Peyer's patch (tissue), 4 donors: ENCODE data around the gene FOXI2. TPM values are rescaled to one million over a fixed set of nuclear protein-coding genes. Genes with fewer than 3 reads are reported as not detected.
A peak's percentile ranks its signal among the peaks of the same experiment; 100 is the strongest.

Source experiments
- DNase-seq, 3 donors: peaks; one replicate each; pipeline ENCODE4 v3.0.0-alpha.2; 2017 to 2019
- H3K27ac ChIP-seq, 4 donors: fragments of 200-600 bp; sonication (generic); one replicate each; pipeline ENCODE4 v1.5.1; 2016 to 2019
- H3K27me3 ChIP-seq, 2 donors: fragments of 200-600 bp; sonication (generic); one replicate each; pipeline ENCODE4 v1.5.1; 2019
- H3K36me3 ChIP-seq, 3 donors: fragments of 200-600 bp; sonication (generic); one replicate each; pipeline ENCODE4 v1.5.1; 2016 to 2019
- H3K4me1 ChIP-seq, 4 donors: fragments of 200-600 bp; sonication (generic); one replicate each; pipeline ENCODE4 v1.5.1; 2016 to 2019
- H3K4me3 ChIP-seq, 4 donors: fragments of 200-600 bp; sonication (generic); 1 replicate in 3 of 4; 2 replicates in 1 of 4; pipeline ENCODE4 v1.5.1; 2016 to 2019; ENCODE audit warnings: mild to moderate bottlenecking in 1 of 4
- H3K9me3 ChIP-seq, 4 donors: fragments of 200-600 bp; sonication (generic); one replicate each; pipeline ENCODE4 v1.5.1; 2016 to 2019; ENCODE audit warnings: mild to moderate bottlenecking in 1 of 4
- CTCF ChIP-seq, 6 experiments: fragments of 450-650 bp in 4 of 6; fragments of 200-600 bp in 2 of 6; sonication (generic) in 1 of 6; IDR thresholded peaks; one replicate each; pipeline ENCODE4 v1.5.1; 2017 to 2019; ENCODE audit warnings: antibody characterized with exemption in 6 of 6, mild to moderate bottlenecking in 3 of 6, moderate library complexity in 1 of 6
- POLR2A ChIP-seq, 2 donors: fragments of 450-650 bp; IDR thresholded peaks; one replicate each; pipeline ENCODE4 v1.5.1; 2017; ENCODE audit warnings: antibody characterized with exemption in 2 of 2, mild to moderate bottlenecking in 2 of 2, moderate library complexity in 2 of 2
- total RNA-seq, 4 donors: library from RNA; depleted of rRNA; stranded (reverse); fragments of >200 nt; gene quantifications; one replicate each; pipeline ENCODE4 v1.1.0, GENCODE V29; 2016

The FOXI2 gene
- total RNA-seq, 4 donors from 2014 or later, result 0.83 TPM; not detected in 3

- TF ChIP-seq POLR2A (IDR thresholded peaks at IDR 0.05) (no peak), CTCF (IDR thresholded peaks at IDR 0.05) (no peak)
- Histone ChIP-seq H3K4me3 (no peak overlapping the region), H3K9me3 (no peaks in the 10 kb centered on the region), H3K27ac (no peak overlapping the region), H3K4me1 (no peaks in the 10 kb centered on the region), H3K36me3 (no peaks in the 10 kb centered on the region), H3K27me3 (no peaks in the 10 kb centered on the region)
- no peak for DNase-seq
These were observed 16.1 kb upstream of the FOXI2 start for GRCh38 chr10:127720903-127721302.

GRCh38 chr10:127734753-127735152, 2.2 kb upstream of the FOXI2 start:
- Histone ChIP-seq H3K9me3 (peaks cover 0 to 6% (median 0%) of the 10 kb centered on the region in 4 donors), H3K4me1 (peaks cover 0 to 3% (median 0%) of the 10 kb centered on the region in 4 donors), H3K27me3 (peaks cover 0 to 6% of the 10 kb centered on the region in 2 donors), H3K27ac (no peak overlapping the region), H3K4me3 (no peak overlapping the region), H3K36me3 (no peaks in the 10 kb centered on the region)
- DNase-seq, result no peak
- TF ChIP-seq CTCF (IDR thresholded peaks at IDR 0.05) (no peak), POLR2A (IDR thresholded peaks at IDR 0.05) (no peak)

- peaks cover 0 to 6% of the 10 kb centered on the region in 2 donors for H3K27me3 ChIP-seq
- no peak for DNase-seq
- peaks cover 0 to 3% (median 0%) of the 10 kb centered on the region in 4 donors for H3K4me1 ChIP-seq
- H3K36me3 ChIP-seq, result no peaks in the 10 kb centered on the region
- no peak overlapping the region for H3K4me3 ChIP-seq
- H3K9me3 ChIP-seq, result peaks cover 0 to 6% (median 0%) of the 10 kb centered on the region in 4 donors
- H3K27ac ChIP-seq, result no peak overlapping the region
- TF ChIP-seq POLR2A (IDR thresholded peaks at IDR 0.05) (no peak), CTCF (IDR thresholded peaks at IDR 0.05) (no peak)
These were observed 1.8 kb upstream of the FOXI2 start for GRCh38 chr10:127735156-127735555.

- H3K4me3 ChIP-seq, result no peak overlapping the region
- peaks cover 0 to 3% (median 0%) of the 10 kb centered on the region in 4 donors for H3K4me1 ChIP-seq
- H3K27me3 ChIP-seq, result peaks cover 0 to 6% of the 10 kb centered on the region in 2 donors
- H3K9me3 ChIP-seq, result peaks cover 0 to 6% (median 0%) of the 10 kb centered on the region in 4 donors
- TF ChIP-seq POLR2A (IDR thresholded peaks at IDR 0.05) (no peak), CTCF (IDR thresholded peaks at IDR 0.05) (no peak)
- H3K36me3 ChIP-seq, result no peaks in the 10 kb centered on the region
- no peak overlapping the region for H3K27ac ChIP-seq
- no peak for DNase-seq
These were observed 1.2 kb upstream of the FOXI2 start for GRCh38 chr10:127735723-127736221.

- DNase-seq, result no peak
- Histone ChIP-seq H3K4me3 (peak overlapping the region in 1 of 4 donors; percentile 15), H3K27ac (no peak overlapping the region), H3K9me3 (peaks cover 0 to 6% (median 0%) of the 10 kb centered on the region in 4 donors), H3K27me3 (peaks cover 0 to 6% of the 10 kb centered on the region in 2 donors), H3K4me1 (peaks cover 0 to 3% (median 0%) of the 10 kb centered on the region in 4 donors), H3K36me3 (no peaks in the 10 kb centered on the region)
- TF ChIP-seq CTCF (IDR thresholded peaks at IDR 0.05) (no peak), POLR2A (IDR thresholded peaks at IDR 0.05) (no peak)
These were observed 617 bp upstream of the FOXI2 start for GRCh38 chr10:127736222-127736914.
